WTC11 (cell line): Measurements from ENCODE around the gene PDCL2. TPM values are rescaled to one million over a fixed set of nuclear protein-coding genes. Genes with fewer than 3 reads are reported as not detected.

ENCODE experiments used
- ATAC-seq: fragments of 200-7000 bp; cut with Tn5 transposase; 2 replicates; pipeline ENCODE4 v1.10.0; 2021; ENCODE audit warnings: mild to moderate bottlenecking, moderate library complexity
- CTCF ChIA-PET: fragments of 300-600 bp; sonication (Branson Sonifier 250); formaldehyde crosslinking; loops from one replicate; lab custom pipeline; 2021; ENCODE audit warnings: antibody characterized with exemption; lab: Charles Lee
- POLR2A ChIA-PET: fragments of 350-600 bp; sonication (Branson Sonifier 250); formaldehyde crosslinking; loops from one replicate; lab custom pipeline; 2021; ENCODE audit warnings: antibody characterized with exemption; lab: Charles Lee
- DNase-seq: peaks from one replicate; pipeline ENCODE4 v3.0.0; 2021; ENCODE audit warnings: low spot score
- H3K27ac Mint-ChIP-seq: 2 replicates; pipeline ENCODE4 v1.8.0; 2021; ENCODE audit warnings: mixed read lengths
- H3K27me3 Mint-ChIP-seq: 2 replicates; pipeline ENCODE4 v1.8.0; 2021; ENCODE audit warnings: low read depth, mild to moderate bottlenecking, moderate library complexity, mixed read lengths
- H3K36me3 Mint-ChIP-seq: 2 replicates; pipeline ENCODE4 v1.8.0; 2021; ENCODE audit warnings: mixed read lengths
- H3K4me1 Mint-ChIP-seq: 2 replicates; pipeline ENCODE4 v1.8.0; 2022; ENCODE audit warnings: mixed read lengths
- H3K4me3 Mint-ChIP-seq: 2 replicates; pipeline ENCODE4 v1.8.0; 2021; ENCODE audit warnings: mild to moderate bottlenecking, moderate library complexity, mixed read lengths
- H3K9me3 Mint-ChIP-seq: 2 replicates; pipeline ENCODE4 v1.8.0; 2021; ENCODE audit warnings: mixed read lengths
- ATF6 ChIP-seq: sonication (generic); formaldehyde crosslinking; IDR thresholded peaks from 2 replicates; pipeline ENCODE4 v1.8.1; 2023; ENCODE audit warnings: mild to moderate bottlenecking, missing genetic modification reagents
- CREM ChIP-seq: sonication (generic); formaldehyde crosslinking; IDR thresholded peaks from 2 replicates; pipeline ENCODE4 v1.8.1; 2022; ENCODE audit warnings: mild to moderate bottlenecking, missing genetic modification reagents, moderate library complexity
- E2F1 ChIP-seq: sonication (generic); formaldehyde crosslinking; IDR thresholded peaks from 2 replicates; pipeline ENCODE4 v1.8.0; 2022; ENCODE audit warnings: mild to moderate bottlenecking, missing genetic modification reagents
- ELF4 ChIP-seq: sonication (generic); formaldehyde crosslinking; IDR thresholded peaks from 2 replicates; pipeline ENCODE4 v1.8.1; 2022; ENCODE audit warnings: low read depth, mild to moderate bottlenecking, moderate library complexity, missing genetic modification reagents
- FOXJ3 ChIP-seq: sonication (generic); formaldehyde crosslinking; IDR thresholded peaks from 2 replicates; pipeline ENCODE4 v1.9.0; 2021; ENCODE audit warnings: missing genetic modification reagents, mild to moderate bottlenecking, borderline replicate concordance
- FOXK1 ChIP-seq: sonication (generic); formaldehyde crosslinking; IDR thresholded peaks from 2 replicates; pipeline ENCODE4 v1.8.0; 2022; ENCODE audit warnings: mild to moderate bottlenecking, moderate library complexity, missing genetic modification reagents
- GABPB1 ChIP-seq: sonication (generic); formaldehyde crosslinking; IDR thresholded peaks from 2 replicates; pipeline ENCODE4 v1.8.1; 2023; ENCODE audit warnings: mild to moderate bottlenecking, missing genetic modification reagents
- IRF2 ChIP-seq: sonication (generic); formaldehyde crosslinking; IDR thresholded peaks from 2 replicates; pipeline ENCODE4 v1.8.0; 2022; ENCODE audit warnings: low read depth, missing genetic modification reagents, borderline replicate concordance
- JUN ChIP-seq: sonication (generic); formaldehyde crosslinking; IDR thresholded peaks from 2 replicates; pipeline ENCODE4 v1.8.0; 2023; ENCODE audit warnings: mild to moderate bottlenecking, missing genetic modification reagents
- NFE2L1 ChIP-seq: sonication (generic); formaldehyde crosslinking; IDR thresholded peaks from 2 replicates; pipeline ENCODE4 v1.8.1; 2023; ENCODE audit warnings: missing genetic modification reagents
- SOX15 ChIP-seq: fragments of 250-450 bp; sonication (Bioruptor Pico); IDR thresholded peaks from 2 replicates; pipeline ENCODE4 v1.9.0; 2021; ENCODE audit warnings: mild to moderate bottlenecking
- USF1 ChIP-seq: sonication (generic); formaldehyde crosslinking; IDR thresholded peaks from 2 replicates; pipeline ENCODE4 v1.8.0; 2022; ENCODE audit warnings: mild to moderate bottlenecking, missing genetic modification reagents
- ZBTB21 ChIP-seq: sonication (generic); formaldehyde crosslinking; IDR thresholded peaks from 2 replicates; pipeline ENCODE4 v1.8.1; 2023; ENCODE audit warnings: mild to moderate bottlenecking, missing genetic modification reagents, borderline replicate concordance
- ZMAT4 ChIP-seq: fragments of 250-450 bp; sonication (Bioruptor Pico); IDR thresholded peaks from 2 replicates; pipeline ENCODE4 v1.9.0; 2021; ENCODE audit warnings: mild to moderate bottlenecking
- ZNF281 ChIP-seq: sonication (generic); formaldehyde crosslinking; IDR thresholded peaks from 2 replicates; pipeline ENCODE4 v1.8.0; 2023; ENCODE audit warnings: mild to moderate bottlenecking, missing genetic modification reagents
- total RNA-seq: library from RNA; stranded (reverse); gene quantifications from 3 replicates; pipeline ENCODE4 v1.2.3, GENCODE V29; 2021
- TF ChIP-seq, protein P1 (sequence below): sonication (generic); formaldehyde crosslinking; conservative IDR thresholded peaks from 2 replicates; pipeline ENCODE4 v1.8.1; 2022; ENCODE audit warnings: mild to moderate bottlenecking, missing genetic modification reagents
- TF ChIP-seq, protein P2 (sequence below): sonication (generic); formaldehyde crosslinking; IDR thresholded peaks from 2 replicates; pipeline ENCODE4 v1.8.1; 2022; ENCODE audit warnings: low read depth, mild to moderate bottlenecking, moderate library complexity, missing genetic modification reagents, borderline replicate concordance
- TF ChIP-seq, protein P3 (sequence below): sonication (generic); formaldehyde crosslinking; IDR thresholded peaks from 2 replicates; pipeline ENCODE4 v1.8.1; 2023; ENCODE audit warnings: mild to moderate bottlenecking, missing genetic modification reagents, moderate library complexity

Gene PDCL2
- total RNA-seq, 1 experiment from 2014 or later, result not detected

- TF ChIP-seq, protein P1, sequence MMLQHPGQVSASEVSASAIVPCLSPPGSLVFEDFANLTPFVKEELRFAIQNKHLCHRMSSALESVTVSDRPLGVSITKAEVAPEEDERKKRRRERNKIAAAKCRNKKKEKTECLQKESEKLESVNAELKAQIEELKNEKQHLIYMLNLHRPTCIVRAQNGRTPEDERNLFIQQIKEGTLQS, result no peak
- no peak for TF ChIP-seq GABPB1 (CRISPR knock-in tag)
- TF ChIP-seq IRF2 (CRISPR knock-in tag), result no peak
- TF ChIP-seq ATF6 (CRISPR knock-in tag), result no peak
- no peak for TF ChIP-seq USF1 (CRISPR knock-in tag)
Measured at GRCh38 chr4:55610381-55610780, 18.3 kb upstream of the PDCL2 start (continued).

DNA sequence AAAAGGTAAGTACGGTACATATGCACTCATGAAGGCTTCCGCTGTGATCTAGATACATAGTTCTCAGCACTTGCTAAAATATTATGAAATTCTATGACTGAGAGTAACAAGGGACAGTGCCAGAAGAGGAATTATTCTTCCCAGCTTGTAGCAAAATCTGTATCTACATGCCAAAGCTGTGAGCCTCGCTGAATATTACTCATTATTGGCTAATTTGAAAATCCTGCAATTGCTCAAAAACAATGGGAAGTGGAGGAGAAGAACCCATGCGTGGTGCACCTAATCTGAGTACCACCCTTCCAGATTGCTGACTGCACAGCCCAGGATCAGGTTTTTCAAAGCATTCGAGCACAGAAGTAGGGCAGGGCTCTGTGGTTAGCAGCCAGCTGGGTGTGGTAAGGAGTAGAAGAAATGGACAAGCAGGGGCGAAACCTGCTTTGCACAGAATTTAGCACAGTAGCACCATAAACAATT is 17.4 kb upstream of the PDCL2 start:
- TF ChIP-seq FOXJ3 (CRISPR knock-in tag) (no peak), ATF6 (CRISPR knock-in tag) (no peak), E2F1 (CRISPR knock-in tag) (no peak), ZNF281 (CRISPR knock-in tag) (no peak), NFE2L1 (CRISPR knock-in tag) (no peak), SOX15 (CRISPR knock-in tag) (no peak), FOXK1 (CRISPR knock-in tag) (no peak), CREM (no peak), JUN (CRISPR knock-in tag) (no peak), ZMAT4 (no peak), ELF4 (CRISPR knock-in tag) (no peak), USF1 (CRISPR knock-in tag) (no peak), ZBTB21 (CRISPR knock-in tag) (no peak)
- TF ChIP-seq, protein P2, sequence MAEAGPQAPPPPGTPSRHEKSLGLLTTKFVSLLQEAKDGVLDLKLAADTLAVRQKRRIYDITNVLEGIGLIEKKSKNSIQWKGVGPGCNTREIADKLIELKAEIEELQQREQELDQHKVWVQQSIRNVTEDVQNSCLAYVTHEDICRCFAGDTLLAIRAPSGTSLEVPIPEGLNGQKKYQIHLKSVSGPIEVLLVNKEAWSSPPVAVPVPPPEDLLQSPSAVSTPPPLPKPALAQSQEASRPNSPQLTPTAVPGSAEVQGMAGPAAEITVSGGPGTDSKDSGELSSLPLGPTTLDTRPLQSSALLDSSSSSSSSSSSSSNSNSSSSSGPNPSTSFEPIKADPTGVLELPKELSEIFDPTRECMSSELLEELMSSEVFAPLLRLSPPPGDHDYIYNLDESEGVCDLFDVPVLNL, result no peak
- TF ChIP-seq, protein P3, sequence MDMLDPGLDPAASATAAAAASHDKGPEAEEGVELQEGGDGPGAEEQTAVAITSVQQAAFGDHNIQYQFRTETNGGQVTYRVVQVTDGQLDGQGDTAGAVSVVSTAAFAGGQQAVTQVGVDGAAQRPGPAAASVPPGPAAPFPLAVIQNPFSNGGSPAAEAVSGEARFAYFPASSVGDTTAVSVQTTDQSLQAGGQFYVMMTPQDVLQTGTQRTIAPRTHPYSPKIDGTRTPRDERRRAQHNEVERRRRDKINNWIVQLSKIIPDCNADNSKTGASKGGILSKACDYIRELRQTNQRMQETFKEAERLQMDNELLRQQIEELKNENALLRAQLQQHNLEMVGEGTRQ (CRISPR knock-in tag), result no peak
- H3K36me3 Mint-ChIP-seq, result no peaks in the 10 kb centered on the region; the same call in 1 of the 2 replicates
- no peak for ATAC-seq
- ChIA-PET CTCF (interaction anchor here (1.4 kb wide), 1 partner anchor 26 kb away, joined by 4 read pairs; the partner anchor contains the start of gene NMU), POLR2A (interaction anchor here (0.6 kb wide), 1 partner anchor 50 kb away, joined by 5 read pairs; no protein-coding TSS in a partner anchor)
- H3K27ac Mint-ChIP-seq, result 0 out of 2 replicates have a peak overlapping the region, but pooled peaks have one; percentile 20
- H3K9me3 Mint-ChIP-seq, result no peaks in the 10 kb centered on the region
- H3K4me3 Mint-ChIP-seq, result no peak overlapping the region
- DNase-seq, result no peak
- H3K27me3 Mint-ChIP-seq, result no peaks in the 10 kb centered on the region
- peaks cover 11% of the 10 kb centered on the region for H3K4me1 Mint-ChIP-seq
